OCI-LY1 (cell line): ENCODE data around the gene SELP.

ENCODE experiments used
- H2AFZ ChIP-seq: fragments of 200-600 bp; sonication (generic), shearing (Covaris generic); 2 replicates; pipeline ENCODE4 v1.6.0; 2014; ENCODE audit warnings: antibody characterized with exemption, mild to moderate bottlenecking, low read length
- H3F3A ChIP-seq: fragments of 200-600 bp; sonication (generic), shearing (Covaris generic); 2 replicates; pipeline ENCODE4 v1.6.0; 2014; ENCODE audit warnings: mild to moderate bottlenecking, antibody characterized with exemption, low read length, moderate library complexity; ENCODE audit not compliant: insufficient read depth
- H3K27ac ChIP-seq: fragments of 200-600 bp; sonication (generic); 2 replicates; pipeline ENCODE4 v1.5.1; 2014; ENCODE audit warnings: low read length, mixed run types, mild to moderate bottlenecking, low read depth; ENCODE audit not compliant: poor library complexity, severe bottlenecking
- H3K27me3 ChIP-seq: fragments of 200-600 bp; sonication (generic); 2 replicates; pipeline ENCODE4 v1.6.0; 2014; ENCODE audit warnings: antibody characterized with exemption, mild to moderate bottlenecking, low read length, moderate library complexity; ENCODE audit not compliant: insufficient read depth
- H3K36me3 ChIP-seq: fragments of 200-600 bp; sonication (generic); 2 replicates; pipeline ENCODE4 v1.6.1; 2014; ENCODE audit warnings: mild to moderate bottlenecking, antibody characterized with exemption, low read length, moderate library complexity, mixed read lengths; ENCODE audit not compliant: insufficient read depth
- H3K4me1 ChIP-seq: fragments of 200-600 bp; sonication (generic); 2 replicates; pipeline ENCODE4 v1.5.1; 2014; ENCODE audit warnings: mild to moderate bottlenecking, low read length, moderate library complexity; ENCODE audit not compliant: insufficient read depth, severe bottlenecking
- H3K4me2 ChIP-seq: fragments of 200-600 bp; sonication (generic), shearing (Covaris generic); 2 replicates; pipeline ENCODE4 v1.6.1; 2014; ENCODE audit warnings: low read length
- H3K4me3 ChIP-seq: fragments of 200-600 bp; sonication (generic); 2 replicates; pipeline ENCODE4 v1.5.1; 2014; ENCODE audit warnings: low read length, low read depth, mild to moderate bottlenecking, mixed read lengths; ENCODE audit not compliant: poor library complexity, severe bottlenecking
- H3K79me2 ChIP-seq: fragments of 200-600 bp; shearing (Covaris generic); 2 replicates; pipeline ENCODE4 v1.6.1; 2016; ENCODE audit warnings: mixed run types, low read length, mixed read lengths; ENCODE audit not compliant: insufficient read depth
- H3K9ac ChIP-seq: fragments of 200-600 bp; sonication (generic), shearing (Covaris generic); 2 replicates; pipeline ENCODE4 v1.6.1; 2014; ENCODE audit warnings: mild to moderate bottlenecking, low read length, mixed read lengths
- H3K9me2 ChIP-seq: fragments of 200-600 bp; sonication (generic), shearing (Covaris generic); 2 replicates; pipeline ENCODE4 v1.6.1; 2014; ENCODE audit warnings: low read depth, mild to moderate bottlenecking, low read length, mixed read lengths
- H3K9me3 ChIP-seq: fragments of 200-600 bp; shearing (Covaris generic); 2 replicates; pipeline ENCODE4 v1.6.1; 2014; ENCODE audit warnings: low read length, mixed read lengths
- H4K20me1 ChIP-seq: fragments of 200-600 bp; sonication (generic), shearing (Covaris generic); 2 replicates; pipeline ENCODE4 v1.6.0; 2016; ENCODE audit warnings: mild to moderate bottlenecking, low read length; ENCODE audit not compliant: insufficient read depth
- EZH2 ChIP-seq: fragments of 200-600 bp; sonication (generic), shearing (Covaris generic); IDR thresholded peaks from 2 replicates; pipeline ENCODE4 v1.8.0; 2017; ENCODE audit warnings: borderline replicate concordance, mixed run types, mild to moderate bottlenecking, antibody characterized with exemption, low read length, moderate library complexity, mixed read lengths
- TF ChIP-seq, protein P1 (sequence below): fragments of 200-600 bp; sonication (generic), shearing (Covaris generic); IDR thresholded peaks from 2 replicates; pipeline ENCODE4 v1.5.1; 2017; ENCODE audit warnings: mild to moderate bottlenecking, antibody characterized with exemption, low read length, moderate library complexity, mixed read lengths

Gene SELP

GRCh38 chr1:169577981-169578738 is 51.8 kb downstream of the SELP start:
- Histone ChIP-seq H2AFZ (no peak overlapping the region), H3K36me3 (no peaks in the 10 kb centered on the region), H3K27me3 (no peaks in the 10 kb centered on the region), H3K9me2 (no peaks in the 10 kb centered on the region), H3K4me1 (no peaks in the 10 kb centered on the region), H3F3A (no peaks in the 10 kb centered on the region), H3K4me2 (no peak overlapping the region), H3K27ac (no peak overlapping the region), H3K4me3 (no peak overlapping the region), H4K20me1 (no peaks in the 10 kb centered on the region), H3K9ac (no peak overlapping the region), H3K9me3 (no peaks in the 10 kb centered on the region), H3K79me2 (no peaks in the 10 kb centered on the region)
- TF ChIP-seq, protein P1, sequence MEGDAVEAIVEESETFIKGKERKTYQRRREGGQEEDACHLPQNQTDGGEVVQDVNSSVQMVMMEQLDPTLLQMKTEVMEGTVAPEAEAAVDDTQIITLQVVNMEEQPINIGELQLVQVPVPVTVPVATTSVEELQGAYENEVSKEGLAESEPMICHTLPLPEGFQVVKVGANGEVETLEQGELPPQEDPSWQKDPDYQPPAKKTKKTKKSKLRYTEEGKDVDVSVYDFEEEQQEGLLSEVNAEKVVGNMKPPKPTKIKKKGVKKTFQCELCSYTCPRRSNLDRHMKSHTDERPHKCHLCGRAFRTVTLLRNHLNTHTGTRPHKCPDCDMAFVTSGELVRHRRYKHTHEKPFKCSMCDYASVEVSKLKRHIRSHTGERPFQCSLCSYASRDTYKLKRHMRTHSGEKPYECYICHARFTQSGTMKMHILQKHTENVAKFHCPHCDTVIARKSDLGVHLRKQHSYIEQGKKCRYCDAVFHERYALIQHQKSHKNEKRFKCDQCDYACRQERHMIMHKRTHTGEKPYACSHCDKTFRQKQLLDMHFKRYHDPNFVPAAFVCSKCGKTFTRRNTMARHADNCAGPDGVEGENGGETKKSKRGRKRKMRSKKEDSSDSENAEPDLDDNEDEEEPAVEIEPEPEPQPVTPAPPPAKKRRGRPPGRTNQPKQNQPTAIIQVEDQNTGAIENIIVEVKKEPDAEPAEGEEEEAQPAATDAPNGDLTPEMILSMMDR: no peak
- TF ChIP-seq EZH2: no peak

- H3K4me3 ChIP-seq: no peak overlapping the region
- no peaks in the 10 kb centered on the region for H3K79me2 ChIP-seq
- H3K9ac ChIP-seq: no peak overlapping the region
- H3K9me3 ChIP-seq: no peaks in the 10 kb centered on the region
- no peaks in the 10 kb centered on the region for H3K27me3 ChIP-seq
- no peak overlapping the region for H3K4me2 ChIP-seq
- no peaks in the 10 kb centered on the region for H4K20me1 ChIP-seq
- H2AFZ ChIP-seq: no peak overlapping the region
- H3F3A ChIP-seq: no peaks in the 10 kb centered on the region
- H3K27ac ChIP-seq: no peak overlapping the region
- H3K4me1 ChIP-seq: no peaks in the 10 kb centered on the region
- H3K36me3 ChIP-seq: no peaks in the 10 kb centered on the region
- TF ChIP-seq EZH2: no peak
- TF ChIP-seq, protein P1: no peak
- H3K9me2 ChIP-seq: no peaks in the 10 kb centered on the region
These were observed 53.0 kb downstream of the SELP start for GRCh38 chr1:169576935-169577331.

DNA sequence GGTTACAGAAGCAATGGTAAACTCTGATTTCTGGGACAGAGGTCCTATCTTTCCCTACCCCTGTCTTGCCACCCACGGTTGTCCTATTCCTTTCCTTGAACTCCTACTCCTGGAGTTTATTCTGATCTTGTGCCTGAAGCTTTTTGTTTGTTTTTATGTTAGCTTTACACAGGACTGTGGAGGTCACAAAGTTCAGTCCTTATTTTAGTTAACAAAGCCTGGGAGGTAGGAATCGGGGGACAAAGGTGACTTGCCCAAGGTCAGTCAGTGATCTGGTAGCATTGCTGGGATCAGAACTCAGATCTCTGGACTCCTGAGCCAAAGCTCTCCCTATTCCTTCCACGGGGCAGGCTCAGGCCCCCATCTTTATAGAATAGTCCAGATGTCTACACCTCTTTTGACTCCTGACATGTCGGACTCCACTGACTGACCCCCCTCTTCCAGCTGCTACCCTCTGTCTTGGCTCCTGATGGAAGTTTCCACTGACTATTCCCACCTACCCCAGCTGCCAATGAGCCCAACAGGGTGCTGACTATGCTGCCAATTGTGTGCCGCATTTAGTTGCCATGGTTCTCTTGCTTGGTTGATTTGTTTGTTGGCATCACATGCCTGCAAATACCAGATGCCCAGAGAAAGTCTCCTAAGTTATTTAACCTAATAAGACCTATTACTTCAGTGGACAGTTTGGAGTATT is 53.5 kb downstream of the SELP start:
- Histone ChIP-seq H3K9ac (no peak overlapping the region), H3K4me1 (no peaks in the 10 kb centered on the region), H3K9me2 (no peaks in the 10 kb centered on the region), H3K79me2 (no peaks in the 10 kb centered on the region), H3K27me3 (no peaks in the 10 kb centered on the region), H3F3A (no peaks in the 10 kb centered on the region), H3K36me3 (no peaks in the 10 kb centered on the region), H3K4me3 (no peak overlapping the region), H3K4me2 (no peak overlapping the region), H3K9me3 (no peaks in the 10 kb centered on the region), H4K20me1 (no peaks in the 10 kb centered on the region), H3K27ac (no peak overlapping the region), H2AFZ (no peak overlapping the region)
- TF ChIP-seq, protein P1: no peak
- no peak for TF ChIP-seq EZH2
